HCT116 (cell line): ENCODE measurements around the gene PPM1B. TPM values are rescaled to one million over a fixed set of nuclear protein-coding genes. Genes with fewer than 3 reads are reported as not detected.

ENCODE experiments used
- ATAC-seq: fragments of 200-7000 bp; cut with Tn5 transposase; 2 replicates; pipeline ENCODE4 v1.9.1; 2020; ENCODE audit warnings: mild to moderate bottlenecking, moderate library complexity
- BruUV-seq: library from RNA; stranded (reverse); fragments of 400-500 nt; replicated peaks from 2 replicates; lab custom pipeline; 2021; lab: Mats Ljungman, UMichigan
- CTCF ChIA-PET: fragments of 300-600 bp; sonication (Branson Sonifier 250); formaldehyde crosslinking; loops from one replicate; lab custom pipeline; 2021; ENCODE audit warnings: antibody characterized with exemption; lab: Charles Lee
- POLR2A ChIA-PET: fragments of 300-600, 350-600 bp; sonication (Branson Sonifier 250); formaldehyde crosslinking; loops from one replicate; lab custom pipeline; 2021; ENCODE audit warnings: antibody characterized with exemption; lab: Charles Lee
- RAD21 ChIA-PET, 2 experiments: fragments of 300-600 bp; sonication (Branson Sonifier 250); formaldehyde crosslinking; loops; one replicate each; lab custom pipeline; 2023; ENCODE audit warnings: low total read pairs in 2 of 2; ENCODE audit not compliant: uncharacterized antibody in 2 of 2, unreplicated experiment in 2 of 2, low non-redundant PET in 1 of 2; lab: Charles Lee
- DNase-seq: peaks from one replicate; pipeline ENCODE4 v3.0.0-alpha.2; 2010; ENCODE audit warnings: low read depth, low spot score
- H2AFZ ChIP-seq: fragments of 200-600 bp; shearing (Covaris generic), sonication (generic); 2 replicates; pipeline ENCODE4 v1.6.1; 2017; ENCODE audit warnings: low read depth, mixed run types, mixed read lengths, antibody characterized with exemption, low read length; ENCODE audit not compliant: poor library complexity, severe bottlenecking
- H3K27ac ChIP-seq: 2 replicates; pipeline ENCODE4 v1.5.1; 2012; ENCODE audit warnings: low read depth, low read length
- H3K27me3 ChIP-seq: fragments of 200-600 bp; sonication (generic); 2 replicates; pipeline ENCODE4 v1.6.1; 2016; ENCODE audit warnings: mixed run types, low read length, mixed read lengths; ENCODE audit not compliant: insufficient read depth
- H3K36me3 ChIP-seq, 2 experiments: fragments of 200-500 bp in 1 of 2; fragments of 200-600 bp in 1 of 2; sonication (Bioruptor generic) in 1 of 2; sonication (generic) in 1 of 2; 2 replicates each; pipeline versions ENCODE4 v1.5.1 to v1.6.1; 2014 to 2016; ENCODE audit warnings: low read length in 2 of 2, inconsistent platforms in 1 of 2, mixed read lengths in 1 of 2, mixed run types in 1 of 2; ENCODE audit not compliant: insufficient read depth in 2 of 2, control insufficient read depth in 1 of 2
- H3K4me1 ChIP-seq, 2 experiments: fragments of 200-600 bp in 1 of 2; sonication (generic) in 1 of 2; 2 replicates each; pipeline versions ENCODE4 v1.5.1 to v1.6.1; 2012 to 2017; ENCODE audit warnings: low read length in 2 of 2, inconsistent platforms in 1 of 2, mild to moderate bottlenecking in 1 of 2, mixed read lengths in 1 of 2, mixed run types in 1 of 2, moderate library complexity in 1 of 2; ENCODE audit not compliant: insufficient read depth in 2 of 2, control insufficient read depth in 1 of 2
- H3K4me2 ChIP-seq: fragments of 200-600 bp; sonication (generic); 2 replicates; pipeline ENCODE4 v1.6.1; 2017; ENCODE audit warnings: mixed run types, low read length, mixed read lengths
- H3K4me3 ChIP-seq, 2 experiments: fragments of 200-600 bp in 1 of 2; sonication (generic) in 1 of 2; replicated peaks in 1 of 2; 2 replicates each; pipeline ENCODE4 v1.5.1; 2011 to 2016; ENCODE audit warnings: low read length in 2 of 2, control low read depth in 1 of 2, low read depth in 1 of 2, mild to moderate bottlenecking in 1 of 2, mixed read lengths in 1 of 2, mixed run types in 1 of 2
- H3K79me2 ChIP-seq: fragments of 200-600 bp; sonication (generic); 2 replicates; pipeline ENCODE4 v1.6.1; 2017; ENCODE audit warnings: mild to moderate bottlenecking, mixed run types, low read length, moderate library complexity, mixed read lengths; ENCODE audit not compliant: insufficient read depth
- H3K9ac ChIP-seq: fragments of 200-600 bp; sonication (generic); 2 replicates; pipeline ENCODE4 v1.6.1; 2016; ENCODE audit warnings: low read length, mixed read lengths
- H3K9me2 ChIP-seq: fragments of 200-600 bp; sonication (generic), shearing (Covaris generic); 2 replicates; pipeline ENCODE4 v1.6.1; 2017; ENCODE audit warnings: mixed run types, mild to moderate bottlenecking, moderate library complexity; ENCODE audit not compliant: insufficient read depth
- H3K9me3 ChIP-seq, 2 experiments: fragments of 200-500 bp in 1 of 2; fragments of 200-600 bp in 1 of 2; sonication (Bioruptor generic) in 1 of 2; sonication (generic) in 1 of 2; 2 replicates each; pipeline ENCODE4 v1.6.1; 2014 to 2017; ENCODE audit warnings: low read length in 2 of 2, mixed read lengths in 2 of 2, inconsistent platforms in 1 of 2, low read depth in 1 of 2, mild to moderate bottlenecking in 1 of 2, mixed run types in 1 of 2, moderate library complexity in 1 of 2; ENCODE audit not compliant: control insufficient read depth in 1 of 2, insufficient read depth in 1 of 2
- H4K20me1 ChIP-seq: fragments of 200-600 bp; sonication (generic), shearing (Covaris generic); 2 replicates; pipeline ENCODE4 v1.6.1; 2017; ENCODE audit warnings: mixed run types, mild to moderate bottlenecking, moderate library complexity; ENCODE audit not compliant: insufficient read depth
- ATF3 ChIP-seq: IDR thresholded peaks from 2 replicates; pipeline ENCODE4 v1.6.1; 2012
- CBX3 ChIP-seq: IDR thresholded peaks from 2 replicates; pipeline ENCODE4 v1.6.1; 2012; ENCODE audit warnings: low read depth
- CEBPB ChIP-seq: IDR thresholded peaks from 2 replicates; pipeline ENCODE4 v1.6.1; 2012; ENCODE audit warnings: low read depth
- EGR1 ChIP-seq: IDR thresholded peaks from 2 replicates; pipeline ENCODE4 v1.6.1; 2012; ENCODE audit warnings: low read depth
- ELF1 ChIP-seq: IDR thresholded peaks from 2 replicates; pipeline ENCODE4 v1.6.1; 2012; ENCODE audit warnings: low read depth, borderline replicate concordance
- EZH2 ChIP-seq: fragments of 200-600 bp; sonication (generic); IDR thresholded peaks from 2 replicates; pipeline ENCODE4 v1.6.1; 2017; ENCODE audit warnings: antibody characterized with exemption, mixed run types
- EZH2phosphoT487 ChIP-seq: fragments of 200-600 bp; IDR thresholded peaks from 2 replicates; pipeline ENCODE4 v1.6.1; 2018; ENCODE audit warnings: antibody characterized with exemption, borderline replicate concordance
- FOSL1 ChIP-seq: IDR thresholded peaks from 2 replicates; pipeline ENCODE4 v1.6.1; 2012; ENCODE audit warnings: low read depth
- JUND ChIP-seq: IDR thresholded peaks from 2 replicates; pipeline ENCODE4 v1.6.1; 2012
- POLR2A ChIP-seq: IDR thresholded peaks from 2 replicates; pipeline ENCODE4 v1.7.0; 2011; ENCODE audit warnings: borderline replicate concordance; ENCODE audit not compliant: insufficient read depth, insufficient read length; ENCODE audit errors: extremely low read depth
- RAD21 ChIP-seq: IDR thresholded peaks from 2 replicates; pipeline ENCODE4 v1.6.1; 2012; ENCODE audit warnings: low read depth, mild to moderate bottlenecking
- SIN3A ChIP-seq: IDR thresholded peaks from 2 replicates; pipeline ENCODE4 v1.6.1; 2012; ENCODE audit warnings: low read depth
- SP1 ChIP-seq: IDR thresholded peaks from 2 replicates; pipeline ENCODE4 v1.6.1; 2012; ENCODE audit warnings: low read depth
- ZBTB33 ChIP-seq: IDR thresholded peaks from 2 replicates; pipeline ENCODE4 v1.6.1; 2011; ENCODE audit warnings: mild to moderate bottlenecking, low read length, moderate library complexity; ENCODE audit not compliant: insufficient replicate concordance; ENCODE audit errors: extremely low read depth
- ZFX ChIP-seq: fragments of 450-650 bp; IDR thresholded peaks from 2 replicates; pipeline ENCODE4 v1.6.1; 2017
- ZNF274 ChIP-seq: fragments of 200-500 bp; sonication (Bioruptor generic); IDR thresholded peaks from 2 replicates; pipeline ENCODE4 v1.6.1; 2014; ENCODE audit warnings: mild to moderate bottlenecking, low read depth, low read length, inconsistent platforms
- intact Hi-C: fragments of 100-400 bp; cut with micrococcal nuclease; formaldehyde crosslinking; loops from 2 replicates; pipeline ENCODE4 v1.10.0; 2022
- total RNA-seq: library from RNA; stranded (reverse); gene quantifications from one replicate; pipeline ENCODE4 v1.2.1, GENCODE V29; 2021; ENCODE audit not compliant: unreplicated experiment

Gene PPM1B
- total RNA-seq, 1 experiment from 2014 or later, result 36.9 TPM

- H3K79me2 ChIP-seq, result peaks cover 55% of the 10 kb centered on the region
- no peaks in the 10 kb centered on the region for H3K4me1 ChIP-seq
- POLR2A ChIA-PET, result no interaction called here
- DNase-seq (no peak), ATAC-seq (no peak)
- BruUV-seq, result no TSS peak
- RAD21 ChIA-PET, result no interaction called here
- H3K9ac ChIP-seq, result no peak overlapping the region
- no peaks in the 10 kb centered on the region for H3K9me2 ChIP-seq
- no peaks in the 10 kb centered on the region for H3K27me3 ChIP-seq
- intact Hi-C loops, result no loop called here
- H2AFZ ChIP-seq, result no peak overlapping the region
- H4K20me1 ChIP-seq, result no peaks in the 10 kb centered on the region; the same call in 1 of the 2 replicates
- CTCF ChIA-PET, result no interaction called here
- no peak overlapping the region for H3K4me3 ChIP-seq
- no peak for TF ChIP-seq POLR2A
- no peak for TF ChIP-seq CBX3
- no peak for TF ChIP-seq ZNF274
- no peak for TF ChIP-seq EZH2
- no peak for TF ChIP-seq FOSL1
- no peak for TF ChIP-seq JUND
- TF ChIP-seq, all 23 proteins: peak for 0
- Histone ChIP-seq H3K4me2 (no peak overlapping the region), H3K9me3 (no peaks in the 10 kb centered on the region), H3K27ac (no peak overlapping the region), H3K36me3 (no peaks in the 10 kb centered on the region)
These were observed 23.1 kb downstream of the PPM1B start for GRCh38 chr2:44191739-44192138.

- TF ChIP-seq EGR1 (no peak), CEBPB (no peak), ZFX (no peak), SP1 (no peak), EZH2phosphoT487 (no peak), RAD21 (no peak), ATF3 (no peak), EZH2 (no peak), CBX3 (no peak), ZBTB33 (no peak), ELF1 (no peak), POLR2A (no peak), SIN3A (no peak), JUND (no peak)
- TF ChIP-seq, all 23 proteins: peak for 0
- H4K20me1 ChIP-seq, result no peaks in the 10 kb centered on the region
- H3K27me3 ChIP-seq, result no peaks in the 10 kb centered on the region
- no peaks in the 10 kb centered on the region for H3K9me2 ChIP-seq
- DNase-seq (no peak), ATAC-seq (no peak)
- RAD21 ChIA-PET, result no interaction called here
- no peaks in the 10 kb centered on the region for H3K36me3 ChIP-seq
- BruUV-seq, result no TSS peak
- CTCF ChIA-PET, result no interaction called here
- H3K4me1 ChIP-seq, result no peaks in the 10 kb centered on the region
- no peak overlapping the region for H3K9ac ChIP-seq
- no peak overlapping the region for H3K4me2 ChIP-seq
- H3K27ac ChIP-seq, result no peak overlapping the region
- H3K9me3 ChIP-seq, result no peaks in the 10 kb centered on the region
- H3K79me2 ChIP-seq, result peaks cover 52% of the 10 kb centered on the region
- H3K4me3 ChIP-seq, result no peak overlapping the region
- H2AFZ ChIP-seq, result no peak overlapping the region
- intact Hi-C loops, result no loop called here
- POLR2A ChIA-PET, result no interaction called here
These were observed 24.0 kb downstream of the PPM1B start for GRCh38 chr2:44192646-44193045.
